Astrocyte (in vitro differentiated cells and primary cell): ENCODE results near the gene SLC43A2. TPM values are rescaled to one million over a fixed set of nuclear protein-coding genes. Genes with fewer than 3 reads are reported as not detected.
A peak's percentile ranks its signal among the peaks of the same experiment; 100 is the strongest.

Experiments
- DNase-seq: peaks from one replicate; pipeline ENCODE4 v3.0.0-alpha.2; 2010; ENCODE audit warnings: low read depth
- FAIRE-seq: peaks from 2 replicates; lab custom pipeline; 2011; peaks lifted over from hg19 to GRCh38; lab: Jason Lieb, UNC
- H2AFZ ChIP-seq: 2 replicates; pipeline ENCODE4 v1.6.0; 2012; ENCODE audit warnings: low read depth, low read length, inconsistent platforms
- H3K27ac ChIP-seq: 2 replicates; pipeline ENCODE4 v1.5.1; 2011; ENCODE audit warnings: low read depth, low read length, inconsistent platforms
- H3K27me3 ChIP-seq: 2 replicates; pipeline ENCODE4 v1.6.0; 2011; ENCODE audit warnings: low read length, inconsistent platforms; ENCODE audit not compliant: insufficient read depth
- H3K36me3 ChIP-seq: 2 replicates; pipeline ENCODE4 v1.5.1; 2011; ENCODE audit warnings: low read length, inconsistent platforms; ENCODE audit not compliant: insufficient read depth
- H3K4me1 ChIP-seq: 2 replicates; pipeline ENCODE4 v1.5.1; 2011; ENCODE audit warnings: low read length, inconsistent platforms; ENCODE audit not compliant: insufficient read depth
- H3K4me2 ChIP-seq: 2 replicates; pipeline ENCODE4 v1.6.0; 2012; ENCODE audit warnings: low read length, inconsistent platforms
- H3K4me3 ChIP-seq: 2 replicates; pipeline ENCODE4 v1.5.1; 2011; ENCODE audit warnings: low read depth, mild to moderate bottlenecking, low read length, inconsistent platforms; ENCODE audit not compliant: insufficient read depth
- H3K79me2 ChIP-seq: 2 replicates; pipeline ENCODE4 v1.6.0; 2012; ENCODE audit warnings: mild to moderate bottlenecking, low read length, inconsistent platforms; ENCODE audit not compliant: insufficient read depth
- H3K9ac ChIP-seq: 2 replicates; pipeline ENCODE4 v1.6.0; 2012; ENCODE audit warnings: mild to moderate bottlenecking, low read length, inconsistent platforms
- H3K9me3 ChIP-seq: 2 replicates; pipeline ENCODE4 v1.5.1; 2012; ENCODE audit warnings: low read depth, mild to moderate bottlenecking, low read length, inconsistent platforms; ENCODE audit not compliant: insufficient read depth
- H4K20me1 ChIP-seq: 2 replicates; pipeline ENCODE4 v1.6.0; 2012; ENCODE audit warnings: low read length, inconsistent platforms; ENCODE audit not compliant: insufficient read depth
- H3K27ac Mint-ChIP-seq: one replicate; pipeline ENCODE4 v1.8.0; 2021; ENCODE audit warnings: mild to moderate bottlenecking, mixed read lengths; ENCODE audit not compliant: unreplicated experiment
- H3K27me3 Mint-ChIP-seq: one replicate; pipeline ENCODE4 v1.8.0; 2021; ENCODE audit warnings: low read depth, mixed read lengths; ENCODE audit not compliant: unreplicated experiment
- H3K36me3 Mint-ChIP-seq: one replicate; pipeline ENCODE4 v1.8.0; 2021; ENCODE audit warnings: low read depth, mixed read lengths; ENCODE audit not compliant: unreplicated experiment
- H3K4me1 Mint-ChIP-seq: one replicate; pipeline ENCODE4 v1.8.0; 2021; ENCODE audit warnings: low read depth, mixed read lengths; ENCODE audit not compliant: unreplicated experiment
- H3K4me3 Mint-ChIP-seq: one replicate; pipeline ENCODE4 v1.8.0; 2021; ENCODE audit warnings: mild to moderate bottlenecking, moderate library complexity, mixed read lengths; ENCODE audit not compliant: unreplicated experiment
- H3K9me3 Mint-ChIP-seq: one replicate; pipeline ENCODE4 v1.8.0; 2021; ENCODE audit warnings: mild to moderate bottlenecking, mixed read lengths; ENCODE audit not compliant: unreplicated experiment
- EZH2 ChIP-seq: IDR thresholded peaks from 2 replicates; pipeline ENCODE4 v1.6.1; 2012; ENCODE audit warnings: mild to moderate bottlenecking, low read length, inconsistent platforms; ENCODE audit not compliant: insufficient read depth
- total RNA-seq: library from RNA; stranded (reverse); gene quantifications from 2 replicates; pipeline ENCODE4 v1.2.1, GENCODE V29; 2021
- TF ChIP-seq, protein P1 (sequence below): IDR thresholded peaks from 2 replicates; pipeline ENCODE4 v1.5.1; 2011; ENCODE audit warnings: low read depth, mild to moderate bottlenecking, inconsistent platforms, low read length, moderate library complexity; ENCODE audit not compliant: insufficient read depth

The SLC43A2 gene
- total RNA-seq, 1 donor from 2014 or later = 17.9 TPM

DNA sequence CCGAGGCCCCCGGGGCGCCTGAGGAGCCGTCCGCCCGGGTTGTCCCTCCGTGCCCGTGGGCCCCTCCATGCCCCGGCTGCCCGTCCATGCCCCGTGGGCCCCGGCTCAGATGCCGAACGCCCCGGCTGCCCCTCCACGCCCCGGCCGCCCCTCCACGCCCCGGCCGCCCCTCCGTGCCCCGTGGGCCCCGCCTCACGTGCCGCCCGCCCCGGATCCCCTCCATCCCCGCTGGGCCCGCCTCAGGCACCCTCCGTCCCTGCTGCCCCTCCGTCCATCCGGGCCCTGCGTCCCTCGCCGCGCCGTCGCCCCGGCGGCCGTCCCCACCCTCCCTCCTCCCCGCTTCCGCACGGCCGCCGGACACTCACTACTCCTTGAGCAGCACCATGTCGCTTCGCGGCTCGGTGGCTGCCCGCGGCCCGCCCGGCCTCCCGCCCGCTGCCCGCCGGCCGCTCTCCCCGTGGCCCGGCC is 66.4 kb downstream of the SLC43A2 start:
- Mint-ChIP-seq H3K27ac (no peak overlapping the region), H3K4me1 (peaks cover 29% of the 10 kb centered on the region), H3K4me3 (peak overlapping the region; percentile 62), H3K9me3 (no peaks in the 10 kb centered on the region), H3K27me3 (no peaks in the 10 kb centered on the region), H3K36me3 (peaks cover 6% of the 10 kb centered on the region)
- TF ChIP-seq EZH2 = no peak
- TF ChIP-seq, protein P1, sequence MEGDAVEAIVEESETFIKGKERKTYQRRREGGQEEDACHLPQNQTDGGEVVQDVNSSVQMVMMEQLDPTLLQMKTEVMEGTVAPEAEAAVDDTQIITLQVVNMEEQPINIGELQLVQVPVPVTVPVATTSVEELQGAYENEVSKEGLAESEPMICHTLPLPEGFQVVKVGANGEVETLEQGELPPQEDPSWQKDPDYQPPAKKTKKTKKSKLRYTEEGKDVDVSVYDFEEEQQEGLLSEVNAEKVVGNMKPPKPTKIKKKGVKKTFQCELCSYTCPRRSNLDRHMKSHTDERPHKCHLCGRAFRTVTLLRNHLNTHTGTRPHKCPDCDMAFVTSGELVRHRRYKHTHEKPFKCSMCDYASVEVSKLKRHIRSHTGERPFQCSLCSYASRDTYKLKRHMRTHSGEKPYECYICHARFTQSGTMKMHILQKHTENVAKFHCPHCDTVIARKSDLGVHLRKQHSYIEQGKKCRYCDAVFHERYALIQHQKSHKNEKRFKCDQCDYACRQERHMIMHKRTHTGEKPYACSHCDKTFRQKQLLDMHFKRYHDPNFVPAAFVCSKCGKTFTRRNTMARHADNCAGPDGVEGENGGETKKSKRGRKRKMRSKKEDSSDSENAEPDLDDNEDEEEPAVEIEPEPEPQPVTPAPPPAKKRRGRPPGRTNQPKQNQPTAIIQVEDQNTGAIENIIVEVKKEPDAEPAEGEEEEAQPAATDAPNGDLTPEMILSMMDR = no peak
- Histone ChIP-seq H4K20me1 (peaks cover 45% of the 10 kb centered on the region), H3K4me2 (peak overlapping the region; percentile 99), H3K27me3 (no peaks in the 10 kb centered on the region), H3K27ac (peak overlapping the region; percentile 65), H3K9me3 (no peaks in the 10 kb centered on the region), H3K4me3 (peak overlapping the region; percentile 66), H3K4me1 (peaks cover 17% of the 10 kb centered on the region), H3K79me2 (peaks cover 50% of the 10 kb centered on the region), H2AFZ (peak overlapping the region; percentile 47), H3K36me3 (peaks cover under 1% of the 10 kb centered on the region), H3K9ac (peak overlapping the region; percentile 86)
- peak; percentile 23 for DNase-seq
- FAIRE-seq = no peak

DNA sequence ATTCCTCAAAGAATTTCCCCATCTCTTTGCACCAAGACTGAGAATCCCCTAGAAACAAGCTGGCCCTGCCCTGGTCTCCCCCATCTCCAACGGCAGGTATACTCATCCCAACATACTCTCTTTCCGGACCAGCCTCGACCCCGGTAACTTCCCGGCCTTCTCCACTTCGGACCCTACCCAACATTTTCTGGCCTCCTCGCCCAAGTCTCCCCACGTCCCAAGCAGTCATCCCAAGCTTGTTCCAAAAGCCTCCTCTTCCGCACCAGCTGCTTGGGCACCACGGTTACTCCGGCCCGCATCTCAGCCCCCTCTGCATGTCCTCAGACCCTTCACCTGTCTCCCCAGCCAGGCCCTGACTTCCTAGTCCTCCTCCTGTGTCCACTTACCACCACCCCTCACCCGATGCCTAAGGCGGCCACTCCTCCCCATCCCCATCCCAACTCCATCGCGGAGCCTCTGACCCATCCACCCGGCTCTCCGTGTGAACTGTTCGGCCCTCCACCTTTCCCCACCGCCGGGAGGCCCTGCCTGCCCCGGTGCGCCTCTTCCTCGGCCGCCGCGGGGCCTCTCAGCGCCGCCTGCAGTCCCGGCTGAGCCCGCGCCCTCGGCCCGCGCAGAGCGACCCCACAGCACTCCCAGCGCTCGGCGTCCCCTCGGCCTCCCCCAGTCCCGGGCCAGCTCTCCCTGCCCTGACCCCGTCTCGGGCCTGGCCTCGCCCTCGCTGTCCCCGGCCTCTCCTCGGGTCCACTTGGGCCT is 67.0 kb downstream of the SLC43A2 start:
- peak overlapping the region; percentile 66 for H3K4me3 ChIP-seq
- Mint-ChIP-seq H3K36me3 (peaks cover 7% of the 10 kb centered on the region), H3K9me3 (no peaks in the 10 kb centered on the region), H3K27me3 (no peaks in the 10 kb centered on the region), H3K4me3 (peak overlapping the region; percentile 95), H3K4me1 (peaks cover 29% of the 10 kb centered on the region), H3K27ac (peak overlapping the region; percentile 79)
- H3K27ac ChIP-seq = peak overlapping the region; percentile 65
- peaks cover 55% of the 10 kb centered on the region for H3K79me2 ChIP-seq
- peaks cover 4% of the 10 kb centered on the region for H3K36me3 ChIP-seq
- peak overlapping the region; percentile 86 for H3K9ac ChIP-seq
- no peaks in the 10 kb centered on the region for H3K27me3 ChIP-seq
- TF ChIP-seq EZH2 = no peak
- TF ChIP-seq, protein P1 = no peak
- no peaks in the 10 kb centered on the region for H3K9me3 ChIP-seq
- H3K4me1 ChIP-seq = peaks cover 21% of the 10 kb centered on the region
- DNase-seq (no peak), FAIRE-seq (no peak)
- H3K4me2 ChIP-seq = peak overlapping the region; percentile 99
- no peak overlapping the region for H2AFZ ChIP-seq
- H4K20me1 ChIP-seq = peaks cover 50% of the 10 kb centered on the region
